CD14-positive monocyte (primary cell): Measurements from ENCODE around the gene TMEM132E. TPM values are rescaled to one million over a fixed set of nuclear protein-coding genes. Genes with fewer than 3 reads are reported as not detected.
A peak's percentile ranks its signal among the peaks of the same experiment; 100 is the strongest.

Experiments used
- DNase-seq, 3 donors: peaks; one replicate each; pipeline ENCODE4 v3.0.0-alpha.2; 2011 to 2022
- H2AFZ ChIP-seq: 2 replicates; pipeline ENCODE4 v1.6.0; 2012; ENCODE audit warnings: mild to moderate bottlenecking, low read depth, low read length, inconsistent platforms; ENCODE audit not compliant: insufficient read depth, poor library complexity, severe bottlenecking
- H3K27ac ChIP-seq, 2 donors: 1 replicate in 1 of 2; 2 replicates in 1 of 2; pipeline ENCODE4 v1.5.1; 2012 to 2013; ENCODE audit warnings: low read length in 2 of 2, control low read depth in 1 of 2, inconsistent platforms in 1 of 2, low read depth in 1 of 2, mild to moderate bottlenecking in 1 of 2
- H3K27me3 ChIP-seq, 2 donors: one replicate each; pipeline versions ENCODE4 v1.6.0 to v1.6.1; 2011 to 2013; ENCODE audit warnings: low read length in 2 of 2; ENCODE audit not compliant: control insufficient read depth in 2 of 2, insufficient read depth in 2 of 2
- H3K36me3 ChIP-seq, 2 donors: replicated peaks in 1 of 2; 1 replicate in 1 of 2; 2 replicates in 1 of 2; pipeline versions ENCODE4 v1.5.1 to v1.6.1; 2012 to 2013; ENCODE audit warnings: low read length in 2 of 2, control low read depth in 1 of 2, inconsistent platforms in 1 of 2, mild to moderate bottlenecking in 1 of 2; ENCODE audit not compliant: insufficient read depth in 2 of 2, control insufficient read depth in 1 of 2
- H3K4me1 ChIP-seq, 2 donors: 1 replicate in 1 of 2; 2 replicates in 1 of 2; pipeline versions ENCODE4 v1.5.1 to v1.6.1; 2012 to 2013; ENCODE audit warnings: low read length in 2 of 2, control low read depth in 1 of 2, inconsistent platforms in 1 of 2, mild to moderate bottlenecking in 1 of 2, moderate library complexity in 1 of 2; ENCODE audit not compliant: insufficient read depth in 2 of 2, control insufficient read depth in 1 of 2
- H3K4me2 ChIP-seq: replicated peaks from 2 replicates; pipeline ENCODE3; 2012; ENCODE audit warnings: low read length, moderate library complexity, mild to moderate bottlenecking; ENCODE audit not compliant: poor library complexity, severe bottlenecking; ENCODE audit errors: extremely low read depth
- H3K4me3 ChIP-seq, 3 experiments: fragments of 200-600 bp in 1 of 3; sonication (generic) in 1 of 3; replicated peaks in 1 of 3; 1 replicate in 2 of 3; 2 replicates in 1 of 3; pipeline ENCODE4 v1.5.1; 2011 to 2013; ENCODE audit warnings: low read length in 3 of 3, mild to moderate bottlenecking in 3 of 3, control low read depth in 2 of 3, low read depth in 2 of 3, inconsistent platforms in 1 of 3, moderate library complexity in 1 of 3
- H3K79me2 ChIP-seq: 2 replicates; pipeline ENCODE4 v1.6.0; 2012; ENCODE audit warnings: mild to moderate bottlenecking, control low read depth, inconsistent platforms, low read length, moderate library complexity; ENCODE audit not compliant: insufficient read depth
- H3K9ac ChIP-seq: 2 replicates; pipeline ENCODE4 v1.6.0; 2017; ENCODE audit warnings: low read length, mild to moderate bottlenecking; ENCODE audit not compliant: insufficient read depth, poor library complexity, severe bottlenecking
- H3K9me3 ChIP-seq, 2 donors: replicated peaks in 1 of 2; 1 replicate in 1 of 2; 2 replicates in 1 of 2; pipeline versions ENCODE4 v1.5.1 to v1.6.1; 2012 to 2013; ENCODE audit warnings: low read length in 2 of 2, control low read depth in 1 of 2; ENCODE audit not compliant: control insufficient read depth in 1 of 2, insufficient read depth in 1 of 2
- H4K20me1 ChIP-seq: 2 replicates; pipeline ENCODE4 v1.6.0; 2012; ENCODE audit warnings: mild to moderate bottlenecking, low read length, control low read depth, moderate library complexity; ENCODE audit not compliant: insufficient read depth
- H3K27ac Mint-ChIP-seq, 7 donors: one replicate each; pipeline ENCODE4 v1.8.0; 2020; ENCODE audit warnings: mild to moderate bottlenecking in 7 of 7, mixed read lengths in 7 of 7, moderate library complexity in 6 of 7, inconsistent platforms in 2 of 7
- H3K27me3 Mint-ChIP-seq, 3 donors: one replicate each; pipeline ENCODE4 v1.8.0; 2021 to 2022; ENCODE audit warnings: low read depth in 3 of 3, mild to moderate bottlenecking in 3 of 3, mixed read lengths in 3 of 3, moderate library complexity in 3 of 3, inconsistent platforms in 1 of 3
- H3K36me3 Mint-ChIP-seq, 2 donors: one replicate each; pipeline ENCODE4 v1.8.0; 2020; ENCODE audit warnings: mixed read lengths in 2 of 2, inconsistent platforms in 1 of 2, mild to moderate bottlenecking in 1 of 2
- H3K4me1 Mint-ChIP-seq: one replicate; pipeline ENCODE4 v1.8.0; 2020; ENCODE audit warnings: mild to moderate bottlenecking, mixed read lengths
- H3K4me3 Mint-ChIP-seq, 2 donors: one replicate each; pipeline ENCODE4 v1.8.0; 2020; ENCODE audit warnings: mild to moderate bottlenecking in 2 of 2, mixed read lengths in 2 of 2, moderate library complexity in 1 of 2
- H3K9me3 Mint-ChIP-seq, 7 donors: one replicate each; pipeline ENCODE4 v1.8.0; 2020 to 2022; ENCODE audit warnings: mixed read lengths in 7 of 7, mild to moderate bottlenecking in 6 of 7, moderate library complexity in 6 of 7, inconsistent platforms in 2 of 7
- WGBS: methylation state at CpG from one replicate; pipeline ENCODE4 v1.1.5; 2013; ENCODE audit warnings: missing lambda C conversion rate; ENCODE audit not compliant: insufficient coverage; 5-methylcytosine and 5-hydroxymethylcytosine counted together
- intact Hi-C, 2 donors: fragments of 100-400 bp; cut with micrococcal nuclease; formaldehyde crosslinking; loops; one replicate each; pipeline versions ENCODE4 v1.15.0 to v1.15.1; 2023
- polyA plus RNA-seq, 3 donors: library from polyadenylated mRNA; depleted of rRNA in 1 of 3; unstranded in 2 of 3; stranded (reverse) in 1 of 3; fragments of 300-500 nt in 2 of 3; fragments of >200 nt in 1 of 3; fragmentation: Illumina TruSeq in 2 of 3; gene quantifications; 1 replicate in 2 of 3; 2 replicates in 1 of 3; pipeline ENCODE4 v1.2.3, GENCODE V29; 2012 to 2021
- TF ChIP-seq, protein P1 (sequence below): fragments of 200-600 bp; IDR thresholded peaks from one replicate; pipeline ENCODE4 v1.8.0; 2022; ENCODE audit warnings: antibody characterized with exemption, mild to moderate bottlenecking

The TMEM132E gene
- polyA plus RNA-seq, 3 donors, result not detected

- no peaks in the 10 kb centered on the region for H3K9me3 Mint-ChIP-seq
- no peaks in the 10 kb centered on the region for H3K4me1 Mint-ChIP-seq
- 95% methylated on average over 2 of the region's 4 CpGs for WGBS
- Histone ChIP-seq H2AFZ (no peak overlapping the region), H3K36me3 (no peaks in the 10 kb centered on the region), H4K20me1 (no peaks in the 10 kb centered on the region), H3K9ac (no peak overlapping the region), H3K4me3 (no peak overlapping the region), H3K4me2 (no peak overlapping the region), H3K9me3 (no peaks in the 10 kb centered on the region), H3K4me1 (no peaks in the 10 kb centered on the region), H3K27me3 (peaks cover 0 to 7% of the 10 kb centered on the region in 2 donors), H3K79me2 (no peaks in the 10 kb centered on the region), H3K27ac (no peak overlapping the region)
- intact Hi-C loops, result no loop called here
- DNase-seq, result no peak
- peak overlapping the region in 1 of 2 donors; percentile 1 for H3K4me3 Mint-ChIP-seq
- TF ChIP-seq, protein P1, sequence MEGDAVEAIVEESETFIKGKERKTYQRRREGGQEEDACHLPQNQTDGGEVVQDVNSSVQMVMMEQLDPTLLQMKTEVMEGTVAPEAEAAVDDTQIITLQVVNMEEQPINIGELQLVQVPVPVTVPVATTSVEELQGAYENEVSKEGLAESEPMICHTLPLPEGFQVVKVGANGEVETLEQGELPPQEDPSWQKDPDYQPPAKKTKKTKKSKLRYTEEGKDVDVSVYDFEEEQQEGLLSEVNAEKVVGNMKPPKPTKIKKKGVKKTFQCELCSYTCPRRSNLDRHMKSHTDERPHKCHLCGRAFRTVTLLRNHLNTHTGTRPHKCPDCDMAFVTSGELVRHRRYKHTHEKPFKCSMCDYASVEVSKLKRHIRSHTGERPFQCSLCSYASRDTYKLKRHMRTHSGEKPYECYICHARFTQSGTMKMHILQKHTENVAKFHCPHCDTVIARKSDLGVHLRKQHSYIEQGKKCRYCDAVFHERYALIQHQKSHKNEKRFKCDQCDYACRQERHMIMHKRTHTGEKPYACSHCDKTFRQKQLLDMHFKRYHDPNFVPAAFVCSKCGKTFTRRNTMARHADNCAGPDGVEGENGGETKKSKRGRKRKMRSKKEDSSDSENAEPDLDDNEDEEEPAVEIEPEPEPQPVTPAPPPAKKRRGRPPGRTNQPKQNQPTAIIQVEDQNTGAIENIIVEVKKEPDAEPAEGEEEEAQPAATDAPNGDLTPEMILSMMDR, result no peak
- peaks cover 14 to 18% (median 16%) of the 10 kb centered on the region in 3 donors for H3K27me3 Mint-ChIP-seq
- no peaks in the 10 kb centered on the region for H3K36me3 Mint-ChIP-seq
- peak overlapping the region in 1 of 7 donors; percentile 5 for H3K27ac Mint-ChIP-seq
Observed at GRCh38 chr17:34654276-34654880, 75.0 kb downstream of the TMEM132E start.

DNA sequence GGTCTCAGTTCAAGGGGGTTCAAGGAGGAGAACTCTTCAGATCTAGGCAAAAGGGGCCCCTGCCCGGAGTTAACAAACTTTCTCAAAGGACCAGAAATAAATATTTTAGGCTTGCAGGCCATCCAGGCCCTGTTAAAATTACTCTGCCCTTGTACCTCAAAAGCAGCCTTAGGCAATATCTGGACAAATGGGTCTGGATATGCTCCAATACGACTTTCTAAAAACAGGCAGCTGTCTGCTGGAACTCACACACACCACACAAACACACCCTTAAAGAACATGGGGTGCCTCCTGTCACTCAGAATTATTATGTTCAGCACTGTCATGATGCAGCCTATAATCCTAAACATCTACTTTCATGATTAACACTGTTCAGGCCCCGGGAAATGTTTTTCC, 75.5 kb downstream of the TMEM132E start:
- H3K9me3 Mint-ChIP-seq, result no peaks in the 10 kb centered on the region
- Histone ChIP-seq H3K27ac (no peak overlapping the region), H4K20me1 (no peaks in the 10 kb centered on the region), H3K79me2 (no peaks in the 10 kb centered on the region), H3K4me1 (no peaks in the 10 kb centered on the region), H3K4me3 (no peak overlapping the region), H2AFZ (no peak overlapping the region), H3K9ac (no peak overlapping the region), H3K4me2 (no peak overlapping the region), H3K36me3 (no peaks in the 10 kb centered on the region), H3K27me3 (peaks cover 0 to 7% of the 10 kb centered on the region in 2 donors), H3K9me3 (no peaks in the 10 kb centered on the region)
- TF ChIP-seq, protein P1, result no peak
- no peak overlapping the region for H3K27ac Mint-ChIP-seq
- WGBS, result 88% methylated on average over 2 of the region's 3 CpGs
- H3K4me3 Mint-ChIP-seq, result no peak overlapping the region
- DNase-seq, result no peak
- intact Hi-C loops, result no loop called here
- H3K4me1 Mint-ChIP-seq, result no peaks in the 10 kb centered on the region
- H3K36me3 Mint-ChIP-seq, result no peaks in the 10 kb centered on the region
- peaks cover 15 to 18% (median 17%) of the 10 kb centered on the region in 3 donors for H3K27me3 Mint-ChIP-seq
